Right lobe of liver (tissue), 4 donors: ENCODE measurements around the gene CDIPT.

Source experiments
- CTCF ChIP-seq, 4 donors: fragments of 200-600 bp in 3 of 4; fragments of 450-650 bp in 1 of 4; IDR thresholded peaks; one replicate each; pipeline versions ENCODE4 v1.5.1 to v1.8.0; 2016 to 2022; ENCODE audit warnings: antibody characterized with exemption in 4 of 4, mild to moderate bottlenecking in 2 of 4
- POLR2A ChIP-seq: fragments of 450-650 bp; IDR thresholded peaks from one replicate; pipeline ENCODE4 v1.6.1; 2017; ENCODE audit warnings: antibody characterized with exemption, mild to moderate bottlenecking
- donor health status: DM: no; HTN: no; CAD: no.
- donor health status: DM: no; HTN: no; CAD: no.
- donor health status: DM: no; HTN: yes; CAD: no.

- TF ChIP-seq CTCF (IDR thresholded peaks at IDR 0.05) (no peak), POLR2A (no peak)
Measured at GRCh38 chr16:29830774-29831173, 32.3 kb downstream of the CDIPT start.
